ENCODE data around the gene RASGRF2.

DNA sequence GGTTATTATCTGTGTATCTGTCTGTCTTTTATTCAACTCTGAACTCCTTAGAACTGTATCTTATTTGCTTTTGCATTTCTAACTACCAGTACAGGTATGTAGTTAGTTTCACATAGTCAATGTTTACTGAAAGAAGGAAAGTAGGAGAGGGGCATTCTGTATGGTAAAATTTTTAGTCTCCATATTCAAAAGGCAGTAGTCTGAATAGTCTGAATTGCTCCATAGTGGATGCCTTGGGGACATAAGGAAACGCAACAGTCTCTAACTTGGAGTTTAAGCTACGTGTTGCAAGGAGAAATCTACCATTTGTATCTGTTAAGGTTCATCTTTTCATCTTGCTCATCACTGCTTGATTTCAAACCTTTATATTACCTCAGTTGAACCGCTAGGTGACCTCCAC is 26.2 kb downstream of the RASGRF2 start:
- TF ChIP-seq, protein P1, sequence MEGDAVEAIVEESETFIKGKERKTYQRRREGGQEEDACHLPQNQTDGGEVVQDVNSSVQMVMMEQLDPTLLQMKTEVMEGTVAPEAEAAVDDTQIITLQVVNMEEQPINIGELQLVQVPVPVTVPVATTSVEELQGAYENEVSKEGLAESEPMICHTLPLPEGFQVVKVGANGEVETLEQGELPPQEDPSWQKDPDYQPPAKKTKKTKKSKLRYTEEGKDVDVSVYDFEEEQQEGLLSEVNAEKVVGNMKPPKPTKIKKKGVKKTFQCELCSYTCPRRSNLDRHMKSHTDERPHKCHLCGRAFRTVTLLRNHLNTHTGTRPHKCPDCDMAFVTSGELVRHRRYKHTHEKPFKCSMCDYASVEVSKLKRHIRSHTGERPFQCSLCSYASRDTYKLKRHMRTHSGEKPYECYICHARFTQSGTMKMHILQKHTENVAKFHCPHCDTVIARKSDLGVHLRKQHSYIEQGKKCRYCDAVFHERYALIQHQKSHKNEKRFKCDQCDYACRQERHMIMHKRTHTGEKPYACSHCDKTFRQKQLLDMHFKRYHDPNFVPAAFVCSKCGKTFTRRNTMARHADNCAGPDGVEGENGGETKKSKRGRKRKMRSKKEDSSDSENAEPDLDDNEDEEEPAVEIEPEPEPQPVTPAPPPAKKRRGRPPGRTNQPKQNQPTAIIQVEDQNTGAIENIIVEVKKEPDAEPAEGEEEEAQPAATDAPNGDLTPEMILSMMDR (IDR thresholded peaks at IDR 0.05) = no peak
- no peak for TF ChIP-seq POLR2A (IDR thresholded peaks at IDR 0.05)

Measured in uterus (tissue), 2 donors.